Myocyte (in vitro differentiated cells): ENCODE data around the gene FEM1B. TPM values are rescaled to one million over a fixed set of nuclear protein-coding genes. Genes with fewer than 3 reads are reported as not detected.

Source experiments
- DNase-seq: peaks from one replicate; pipeline ENCODE4 v3.0.0-alpha.2; 2012; ENCODE audit warnings: low read depth
- total RNA-seq: library from RNA; depleted of rRNA; stranded (reverse); fragments of >200 nt; gene quantifications from 2 replicates; pipeline ENCODE4 v1.2.3, GENCODE V29; 2014

Gene FEM1B
- total RNA-seq, 1 donor from 2014 or later, result 58.5 TPM

GRCh38 chr15:68258692-68259091, 18.9 kb upstream of the FEM1B start:
- peak; percentile 31 for DNase-seq

- DNase-seq, result no peak
These were observed 17.7 kb upstream of the FEM1B start for GRCh38 chr15:68259883-68260282.

GRCh38 chr15:68261241-68261640, 16.3 kb upstream of the FEM1B start:
- DNase-seq, result no peak

GRCh38 chr15:68261980-68262379, 15.6 kb upstream of the FEM1B start:
- no peak for DNase-seq

GRCh38 chr15:68262514-68263356, 14.8 kb upstream of the FEM1B start:
- DNase-seq, result no peak

- DNase-seq, result no peak
These were observed 13.3 kb upstream of the FEM1B start for GRCh38 chr15:68264282-68264681.

- DNase-seq, result no peak
These were observed 12.5 kb upstream of the FEM1B start for GRCh38 chr15:68265081-68265480.

- no peak for DNase-seq
These were observed 11.9 kb upstream of the FEM1B start for GRCh38 chr15:68265674-68266073.

- no peak for DNase-seq
These were observed 9.1 kb upstream of the FEM1B start for GRCh38 chr15:68268405-68268804.

- peak; percentile 70 for DNase-seq
These were observed 5.6 kb upstream of the FEM1B start for GRCh38 chr15:68271854-68272471.

- DNase-seq, result peak; percentile 44
These were observed 4.7 kb upstream of the FEM1B start for GRCh38 chr15:68272721-68273271.

GRCh38 chr15:68274201-68274848, 3.2 kb upstream of the FEM1B start:
- no peak for DNase-seq

GRCh38 chr15:68275165-68275746, 2.3 kb upstream of the FEM1B start:
- DNase-seq, result no peak

GRCh38 chr15:68276668-68277067, 877 bp upstream of the FEM1B start:
- no peak for DNase-seq

- peak; percentile 73 for DNase-seq
These were observed 378 bp upstream of the FEM1B start for GRCh38 chr15:68277131-68277602.

- DNase-seq, result no peak
These were observed 725 bp downstream of the FEM1B start for GRCh38 chr15:68278345-68278594.

- peak; percentile 66 for DNase-seq
These were observed 1.3 kb downstream of the FEM1B start for GRCh38 chr15:68278595-68279405.

- DNase-seq, result no peak
These were observed 2.5 kb downstream of the FEM1B start for GRCh38 chr15:68279779-68280753.

GRCh38 chr15:68281008-68281407, 3.5 kb downstream of the FEM1B start:
- DNase-seq, result no peak

GRCh38 chr15:68283401-68283800, 5.9 kb downstream of the FEM1B start:
- no peak for DNase-seq
